Left lobe of liver (tissue), 2 donors: ENCODE data around the gene DUOXA2. TPM values are rescaled to one million over a fixed set of nuclear protein-coding genes. Genes with fewer than 3 reads are reported as not detected.

Experiments used
- ATAC-seq: fragments of 200-7000 bp; cut with Tn5 transposase; one replicate; pipeline ENCODE4 v1.9.1; 2020; ENCODE audit warnings: mild to moderate bottlenecking, moderate library complexity
- DNase-seq: peaks from one replicate; pipeline ENCODE4 v3.0.0-alpha.2; 2020; ENCODE audit warnings: low spot score
- total RNA-seq: library from RNA; stranded (reverse); gene quantifications from one replicate; pipeline ENCODE4 v1.2.1, GENCODE V29; 2021
- donor health status: DM: no; HTN: no; CAD: no; lungs with moderate emphysema.
- donor health status: DM: no; HTN: yes; CAD: no.

DUOXA2 gene
- total RNA-seq, 1 donor from 2014 or later = not detected

DNA sequence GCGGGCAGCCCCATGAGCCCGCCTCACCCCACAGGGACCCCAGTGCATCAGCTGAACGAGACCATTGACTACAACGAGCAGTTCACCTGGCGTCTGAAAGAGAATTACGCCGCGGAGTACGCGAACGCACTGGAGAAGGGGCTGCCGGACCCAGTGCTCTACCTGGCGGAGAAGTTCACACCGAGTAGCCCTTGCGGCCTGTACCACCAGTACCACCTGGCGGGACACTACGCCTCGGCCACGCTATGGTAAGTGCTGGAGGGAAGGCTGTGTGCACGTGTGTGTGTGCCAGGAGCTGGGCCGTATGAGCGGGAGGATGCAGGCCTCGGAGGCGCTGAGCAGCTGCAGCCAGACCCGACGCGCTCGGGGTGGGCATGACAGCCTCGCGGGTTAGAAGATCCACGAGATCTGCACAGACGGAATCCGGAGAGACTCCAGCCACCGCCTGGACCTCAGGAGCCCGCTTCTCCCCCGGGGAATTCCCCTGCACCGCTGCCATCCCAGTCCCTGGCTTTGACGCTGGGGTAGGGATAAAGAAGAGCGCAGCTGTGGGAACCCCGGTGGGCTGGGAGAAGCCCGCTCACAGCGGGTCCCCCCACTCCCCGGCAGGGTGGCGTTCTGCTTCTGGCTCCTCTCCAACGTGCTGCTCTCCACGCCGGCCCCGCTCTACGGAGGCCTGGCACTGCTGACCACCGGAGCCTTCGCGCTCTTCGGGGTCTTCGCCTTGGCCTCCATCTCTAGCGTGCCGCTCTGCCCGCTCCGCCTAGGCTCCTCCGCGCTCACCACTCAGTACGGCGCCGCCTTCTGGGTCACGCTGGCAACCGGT, 2.6 kb downstream of the DUOXA2 start:
- no peak for ATAC-seq
- no peak for DNase-seq

DNA sequence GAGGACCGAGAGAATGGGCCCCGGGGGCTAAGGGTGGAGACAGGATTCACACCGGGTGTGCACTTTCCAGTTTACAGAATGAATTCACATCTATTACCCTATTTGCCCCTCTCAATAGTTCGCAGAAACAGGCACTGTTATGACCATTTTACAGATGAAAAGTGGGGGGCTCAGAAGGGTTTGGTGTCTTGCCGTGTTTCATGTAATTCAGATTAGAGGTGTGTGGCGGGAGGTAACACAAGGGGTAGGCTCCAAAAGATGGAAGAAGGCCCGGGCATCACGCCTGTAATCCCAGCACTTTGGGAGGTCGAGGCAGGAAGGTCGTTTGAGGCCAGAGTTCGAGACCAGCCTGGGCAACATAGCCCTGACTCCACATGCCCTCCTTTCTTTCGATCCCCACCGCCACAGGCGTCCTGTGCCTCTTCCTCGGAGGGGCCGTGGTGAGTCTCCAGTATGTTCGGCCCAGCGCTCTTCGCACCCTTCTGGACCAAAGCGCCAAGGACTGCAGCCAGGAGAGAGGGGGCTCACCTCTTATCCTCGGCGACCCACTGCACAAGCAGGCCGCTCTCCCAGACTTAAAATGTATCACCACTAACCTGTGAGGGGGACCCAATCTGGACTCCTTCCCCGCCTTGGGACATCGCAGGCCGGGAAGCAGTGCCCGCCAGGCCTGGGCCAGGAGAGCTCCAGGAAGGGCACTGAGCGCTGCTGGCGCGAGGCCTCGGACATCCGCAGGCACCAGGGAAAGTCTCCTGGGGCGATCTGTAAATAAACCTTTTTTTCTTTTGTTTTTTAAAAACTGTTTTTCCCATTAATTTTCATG, 3.4 kb downstream of the DUOXA2 start:
- no peak for DNase-seq
- peak; percentile 40 for ATAC-seq

DNA sequence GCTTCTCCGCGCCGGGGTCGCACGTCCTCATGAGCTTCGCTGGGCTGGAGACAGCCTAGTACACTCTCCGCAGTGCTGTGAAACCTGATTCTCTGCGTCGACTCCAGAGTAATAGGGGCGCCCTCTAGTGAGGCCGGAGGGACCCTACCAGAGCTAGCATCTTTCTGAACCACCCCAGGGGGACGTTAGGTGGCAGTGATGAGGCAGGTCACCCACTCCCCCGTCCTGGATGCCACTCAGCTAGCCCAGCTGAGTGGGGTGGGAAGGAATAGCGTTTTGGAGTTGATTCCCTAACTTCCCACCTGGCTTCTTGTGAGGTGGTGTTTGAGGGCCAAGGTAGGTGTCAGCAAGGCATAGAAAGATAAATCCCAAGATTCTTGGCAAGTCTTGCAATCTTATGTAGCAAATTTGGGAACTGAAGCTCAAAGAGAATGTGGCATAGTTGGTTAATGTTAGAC, 4.0 kb downstream of the DUOXA2 start:
- DNase-seq = peak; percentile 88
- ATAC-seq = peak; percentile 97

DNA sequence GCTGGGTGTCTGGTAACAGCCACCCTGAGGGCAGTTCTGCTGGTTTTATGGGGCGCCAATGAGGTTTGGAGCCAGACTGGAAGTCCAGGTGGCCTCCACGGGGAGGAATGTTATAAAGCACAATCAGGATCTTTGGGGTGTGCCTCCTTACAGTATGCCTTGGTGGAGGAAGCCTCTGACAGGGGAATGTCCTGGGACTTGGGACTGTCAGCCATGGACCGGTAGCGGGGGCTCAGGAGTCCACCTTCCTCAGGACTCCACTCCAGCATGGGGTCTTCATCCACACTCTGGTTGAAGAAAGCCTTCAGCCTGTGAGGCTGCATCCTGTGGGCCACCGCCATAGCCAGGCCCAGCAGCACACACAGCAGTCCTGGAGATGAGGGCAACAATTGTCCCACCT, 4.9 kb downstream of the DUOXA2 start:
- DNase-seq (no peak), ATAC-seq (no peak)

DNA sequence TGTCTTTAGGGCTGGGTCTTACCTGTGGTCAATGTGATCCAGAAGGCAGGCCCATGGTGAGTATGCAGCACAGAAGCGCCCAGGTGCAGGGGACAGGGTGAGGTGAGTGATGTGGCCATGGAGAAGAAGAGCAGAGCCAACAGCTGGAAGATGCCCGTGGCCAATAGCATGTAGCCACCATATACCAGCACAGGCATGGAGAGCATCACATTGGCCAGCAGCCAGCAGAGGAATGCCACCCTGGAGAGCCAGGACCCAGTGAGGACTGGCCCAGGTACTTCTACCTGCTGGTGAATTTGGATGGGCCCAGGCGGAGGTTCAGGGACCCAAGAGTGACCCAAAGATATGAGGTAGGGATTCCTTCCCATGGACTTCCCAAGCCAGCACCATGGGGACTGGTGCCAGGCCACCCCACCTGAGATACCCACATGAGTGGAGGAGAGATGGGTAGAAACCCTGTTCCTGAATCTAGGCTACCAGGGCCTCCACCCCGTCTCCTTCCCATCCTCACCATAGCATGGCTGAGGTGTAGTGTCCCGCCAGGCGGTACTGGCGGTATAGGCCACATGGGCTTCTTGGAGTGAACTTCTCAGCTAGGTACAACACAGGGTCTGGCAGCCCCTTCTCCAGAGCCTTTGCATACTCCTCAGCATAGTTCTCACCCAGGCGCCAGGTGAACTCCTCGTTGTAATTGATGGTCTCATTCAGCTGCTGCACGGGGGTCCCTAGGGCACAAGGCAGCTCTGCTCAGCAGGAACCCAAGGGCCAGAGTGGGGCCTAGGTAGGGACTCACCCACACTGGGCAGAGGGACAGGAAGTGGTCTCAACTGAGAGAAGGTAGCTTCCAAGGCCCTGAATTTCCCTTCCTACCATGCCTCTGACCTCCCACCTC, 6.2 kb downstream of the DUOXA2 start:
- DNase-seq (no peak), ATAC-seq (no peak)

DNA sequence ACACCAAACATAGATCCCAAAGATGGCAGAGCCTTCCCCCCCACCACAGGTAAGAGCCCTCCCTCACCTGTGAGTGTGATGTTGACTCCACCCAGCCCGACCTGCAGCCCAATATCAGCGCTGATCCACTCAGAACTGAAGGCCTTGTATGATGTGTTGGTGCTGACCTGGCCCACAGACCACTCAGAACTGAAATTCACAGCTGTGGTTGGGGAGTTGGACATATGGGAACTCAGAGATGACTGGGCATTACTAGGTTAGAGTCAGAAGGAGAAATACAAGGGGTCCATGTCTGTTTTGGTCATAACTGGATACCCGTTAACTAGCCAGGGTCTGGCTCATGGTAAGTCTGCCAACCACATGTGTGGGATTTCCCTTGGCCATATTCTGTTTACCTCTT, 6.9 kb downstream of the DUOXA2 start:
- DNase-seq (no peak), ATAC-seq (no peak)

DNA sequence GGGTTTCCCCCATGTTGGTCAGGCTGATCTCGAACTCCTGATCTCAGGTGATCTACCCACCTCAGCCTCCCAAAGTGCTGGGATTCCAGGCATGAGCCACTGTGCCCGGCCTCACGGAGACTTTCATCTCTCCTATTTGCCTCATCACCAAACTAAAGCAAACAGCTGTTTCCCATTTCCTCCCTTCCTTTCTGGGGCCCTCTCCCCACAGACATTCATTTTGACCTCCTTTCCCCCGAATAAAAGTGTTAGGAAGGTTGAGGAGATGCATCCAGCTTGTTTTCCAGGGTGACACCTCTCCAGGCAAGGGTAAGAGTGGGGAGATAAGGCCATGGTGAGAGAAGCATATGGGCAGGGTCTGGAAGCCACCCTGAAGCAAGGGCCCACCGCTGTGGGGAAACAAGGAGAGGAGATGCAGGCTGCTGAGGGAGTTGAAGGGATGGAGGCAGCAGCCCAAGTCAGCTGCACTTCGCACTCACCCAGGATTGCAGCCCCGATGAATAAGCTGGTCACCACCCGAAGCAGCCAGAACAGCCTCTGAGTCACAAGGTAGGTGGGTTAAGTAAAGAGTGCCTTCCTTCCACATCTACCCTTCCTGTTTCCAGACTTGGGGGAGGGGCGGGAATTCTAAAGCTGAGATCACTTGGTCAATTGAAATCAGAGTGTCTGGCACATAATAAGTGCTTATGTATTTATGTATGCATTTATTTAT, 7.7 kb downstream of the DUOXA2 start:
- ATAC-seq (no peak), DNase-seq (no peak)

DNA sequence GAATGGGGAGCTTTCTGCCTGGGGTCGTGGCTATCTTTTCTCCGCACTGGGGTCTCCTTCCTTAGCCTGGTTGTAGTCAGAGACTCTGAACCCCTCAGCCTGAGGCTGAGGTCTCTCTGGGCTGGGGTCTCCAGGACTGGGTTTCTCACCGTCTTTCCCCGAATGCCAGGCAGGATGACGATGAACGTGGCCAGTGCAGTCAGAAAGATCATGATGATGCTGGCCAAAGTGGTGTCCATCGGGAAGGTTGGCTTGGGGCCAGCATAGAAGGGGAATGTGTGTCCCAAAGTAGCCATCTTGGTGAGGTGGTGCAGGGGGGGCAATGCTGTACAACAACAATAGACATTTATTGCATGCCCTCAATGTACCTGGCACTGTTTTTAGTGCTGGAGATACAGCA, 8.6 kb downstream of the DUOXA2 start:
- ATAC-seq = no peak
- DNase-seq = no peak

DNA sequence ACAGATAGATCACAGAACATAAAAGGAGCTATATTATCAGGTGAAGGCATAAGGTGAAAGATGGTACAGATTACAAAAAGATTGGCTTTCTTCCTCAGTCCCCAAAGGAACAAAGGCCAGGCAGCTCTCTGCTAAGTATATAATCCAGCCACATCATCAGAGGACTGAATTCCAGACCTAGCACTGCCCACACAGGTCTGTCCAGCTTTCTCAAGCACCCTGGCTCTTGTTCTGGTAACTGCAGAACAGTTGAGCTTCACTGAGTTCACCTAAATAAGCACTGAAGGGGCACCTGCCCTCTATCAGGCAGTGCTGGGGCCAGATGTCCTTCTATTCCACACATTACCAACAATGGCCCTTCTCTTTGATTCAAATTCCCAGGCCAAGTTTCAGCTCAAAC, 9.3 kb downstream of the DUOXA2 start:
- no peak for DNase-seq
- no peak for ATAC-seq

DNA sequence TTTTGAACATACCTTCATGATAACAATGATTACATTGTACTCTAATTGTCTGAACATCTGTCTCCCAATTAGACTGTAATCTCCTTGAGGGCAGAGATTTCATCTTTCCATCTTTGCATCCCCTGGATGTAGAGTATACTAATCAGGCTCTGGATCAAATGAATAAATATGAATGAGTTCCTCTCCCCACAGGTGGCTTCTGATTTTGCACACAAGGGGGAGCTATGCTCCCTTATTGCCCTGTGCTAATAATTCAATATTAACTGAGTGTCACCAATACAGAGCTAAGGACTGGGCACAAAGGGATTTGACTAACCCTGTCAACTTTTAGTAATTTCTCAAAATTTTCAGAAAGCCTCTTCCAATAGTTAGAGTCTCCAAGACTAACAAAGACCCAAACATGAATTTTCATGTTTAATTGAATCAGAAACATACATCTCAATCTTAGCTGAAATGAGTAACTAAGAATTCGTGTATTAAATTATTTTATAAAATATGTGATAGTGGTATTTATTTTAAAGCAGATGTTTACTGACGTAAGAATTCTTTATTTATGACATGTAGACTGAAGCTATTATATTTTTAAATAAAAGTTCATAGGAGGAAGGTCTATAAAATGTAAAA, 12.5 kb downstream of the DUOXA2 start:
- peak; percentile 89 for ATAC-seq
- DNase-seq = no peak

DNA sequence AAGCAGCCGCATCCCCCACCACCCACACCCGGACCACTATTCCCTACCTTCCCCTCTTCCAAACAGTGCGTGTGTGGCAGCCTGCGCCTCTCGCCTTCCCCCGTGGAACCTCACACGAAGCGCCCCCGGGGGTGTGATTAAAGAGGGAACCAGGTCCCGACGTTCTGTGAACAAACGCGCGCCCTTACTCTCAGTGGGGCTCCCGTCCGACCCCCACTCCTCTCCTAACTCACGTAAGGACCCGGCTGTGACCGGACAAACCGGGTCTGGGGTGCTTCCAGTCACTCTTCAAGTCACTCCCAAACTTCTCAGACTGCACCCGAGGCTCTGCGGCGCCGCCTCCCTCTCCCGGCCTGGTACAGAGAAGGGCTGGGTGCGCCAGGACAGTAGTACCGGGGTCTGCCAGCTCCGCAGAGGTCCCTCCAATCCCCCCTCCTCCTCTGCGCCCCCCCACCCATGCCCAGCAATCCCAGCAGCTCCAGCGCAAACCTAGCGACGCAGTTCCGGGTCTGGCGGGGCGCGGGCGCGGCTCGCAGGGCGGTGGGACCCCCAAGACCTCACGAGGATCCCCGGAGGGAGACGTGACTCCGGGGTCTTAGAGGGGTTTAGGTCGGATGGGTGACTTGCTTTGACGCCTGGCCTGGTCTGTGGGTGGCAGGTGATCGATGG, 15.0 kb downstream of the DUOXA2 start:
- DNase-seq = no peak
- no peak for ATAC-seq

DNA sequence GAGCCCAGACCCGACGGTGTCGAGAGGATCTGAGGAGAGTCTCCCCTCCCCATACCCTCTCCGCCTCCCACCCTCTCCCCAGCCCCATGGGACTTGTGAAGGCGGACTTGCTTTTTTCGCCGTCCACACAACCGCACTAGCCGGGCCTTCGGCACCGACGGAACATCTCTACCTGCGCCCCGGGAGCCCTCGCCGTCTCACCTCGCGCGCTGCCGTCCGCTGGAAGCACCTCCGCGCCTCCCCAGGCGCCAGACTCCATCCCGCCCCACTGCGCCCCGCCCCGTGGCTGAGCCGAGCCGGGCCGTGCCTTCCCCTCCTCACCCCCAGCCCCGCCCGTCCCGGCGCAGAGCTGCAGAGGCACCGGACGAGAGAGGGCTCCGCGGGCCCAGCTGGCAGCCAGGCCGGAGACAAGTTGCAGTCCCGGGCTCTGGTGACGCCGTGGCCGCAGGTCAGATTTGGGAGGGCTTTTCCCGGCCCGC, 15.6 kb downstream of the DUOXA2 start, which contains the start of the genes DUOX1 and DUOXA1:
TSS of gene DUOX1 (plus strand) at position 344 of the 479 bp plus-strand sequence. CDS start 1,973 bp downstream, outside the sequence.
TSS of gene DUOXA1 (minus strand) at position 229 of the 479 bp plus-strand sequence. CDS start 6,865 bp downstream, outside the sequence.
- DNase-seq (no peak), ATAC-seq (peak; percentile 22)

DNA sequence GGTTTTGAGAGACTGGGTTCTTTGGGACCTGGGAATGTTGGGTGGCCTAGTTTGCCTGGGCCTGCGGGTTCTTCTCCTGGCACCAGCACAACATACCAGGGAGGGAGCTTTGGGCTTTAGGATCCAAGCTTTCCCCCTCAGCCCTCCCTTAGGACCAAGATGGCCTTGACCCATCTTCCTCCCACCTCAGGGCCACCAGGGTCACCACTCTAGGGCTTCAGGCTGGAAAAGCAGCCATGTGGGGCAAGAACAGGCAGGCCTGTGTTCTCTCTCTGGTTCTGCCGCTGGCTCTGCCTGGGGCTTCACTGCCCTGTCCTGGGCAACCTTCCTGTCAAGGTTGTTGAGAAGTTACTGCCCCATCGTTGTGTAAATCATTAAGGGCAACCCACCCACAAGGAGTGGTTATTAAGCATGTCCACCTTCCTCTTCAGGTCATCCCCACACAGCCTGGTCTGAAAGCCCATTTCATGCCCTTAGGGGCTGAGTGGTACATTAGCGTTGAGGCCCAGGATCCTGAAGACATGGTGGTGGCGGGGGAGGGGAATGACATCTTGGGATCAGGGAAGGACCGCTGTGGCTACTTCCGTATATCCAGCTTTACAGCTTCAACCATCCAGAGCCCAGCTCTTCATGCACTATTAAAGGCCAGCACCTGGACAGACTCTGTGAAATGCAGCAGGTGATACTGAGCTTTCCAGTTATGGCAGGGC, 16.3 kb downstream of the DUOXA2 start:
- DNase-seq = no peak
- no peak for ATAC-seq

DNA sequence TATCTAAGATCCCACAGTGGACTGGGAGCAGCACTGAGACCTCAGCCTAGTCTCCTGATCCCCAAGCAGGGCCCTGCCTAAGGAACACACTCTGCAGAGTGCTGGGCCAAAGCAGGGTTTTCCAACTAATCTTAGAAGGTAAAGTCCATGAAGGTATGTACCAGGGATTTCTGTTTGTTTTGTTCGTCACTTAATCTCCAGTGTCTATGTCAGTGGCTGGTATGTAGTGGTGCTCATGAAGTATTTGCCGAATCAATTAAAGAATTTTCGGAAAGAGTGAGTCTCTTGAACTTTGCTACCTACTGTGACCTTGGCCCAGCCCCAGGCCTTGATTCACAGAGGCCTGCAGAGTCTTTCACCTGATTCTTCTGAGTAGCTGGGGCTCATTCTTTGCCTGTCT, 17.4 kb downstream of the DUOXA2 start:
- DNase-seq (no peak), ATAC-seq (no peak)

DNA sequence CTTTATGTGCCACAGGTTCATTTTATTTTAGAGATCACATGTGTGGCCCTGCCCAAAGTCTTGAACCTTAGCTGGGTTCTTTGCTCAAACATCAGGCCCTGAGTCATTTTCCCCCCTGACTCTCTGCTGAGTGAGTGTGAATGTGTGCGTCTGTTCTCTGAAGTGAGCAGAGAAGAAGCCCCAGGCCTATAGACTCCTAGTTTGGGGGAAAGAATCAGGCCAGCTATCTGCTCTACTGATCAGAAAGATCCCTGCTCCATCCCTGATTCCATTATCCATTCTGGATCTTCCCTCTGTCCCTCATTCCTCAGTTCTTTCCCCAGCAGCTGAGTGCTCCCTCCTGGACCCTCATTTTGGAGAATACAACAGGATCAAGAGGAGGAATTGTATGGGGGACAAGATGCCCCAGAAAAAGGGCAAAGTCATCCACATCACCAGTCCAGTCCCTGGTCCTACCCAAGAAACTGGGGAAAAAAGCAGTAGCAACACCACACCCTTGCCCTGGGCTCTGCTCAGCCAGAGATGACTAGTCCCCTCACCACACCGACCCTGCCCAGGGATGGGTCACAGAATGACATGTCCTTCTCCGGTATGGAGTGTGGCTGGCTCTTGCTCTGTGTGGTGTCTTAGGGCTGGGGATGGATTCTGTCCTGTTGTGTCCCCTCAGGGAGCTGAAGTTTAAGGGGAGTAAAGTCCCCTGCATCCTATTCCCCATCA, 18.9 kb downstream of the DUOXA2 start:
- no peak for ATAC-seq
- DNase-seq = no peak

DNA sequence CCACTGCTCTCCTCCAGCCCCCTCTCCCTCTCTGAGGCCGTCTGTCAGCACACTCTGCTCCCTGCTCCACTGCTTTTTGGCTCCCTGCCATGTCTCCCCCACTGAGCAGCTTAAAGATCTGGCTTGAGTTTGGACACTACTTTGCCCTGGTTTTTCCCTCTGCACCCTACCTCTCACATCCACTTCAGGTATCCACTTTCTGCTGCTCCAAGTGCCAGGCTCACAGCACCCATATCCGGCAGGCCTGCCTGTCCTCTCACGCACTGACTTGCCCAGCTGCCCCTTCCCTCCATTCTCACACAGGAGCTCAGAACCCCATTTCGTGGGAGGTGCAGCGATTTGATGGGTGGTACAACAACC, 19.4 kb downstream of the DUOXA2 start:
- no peak for ATAC-seq

DNA sequence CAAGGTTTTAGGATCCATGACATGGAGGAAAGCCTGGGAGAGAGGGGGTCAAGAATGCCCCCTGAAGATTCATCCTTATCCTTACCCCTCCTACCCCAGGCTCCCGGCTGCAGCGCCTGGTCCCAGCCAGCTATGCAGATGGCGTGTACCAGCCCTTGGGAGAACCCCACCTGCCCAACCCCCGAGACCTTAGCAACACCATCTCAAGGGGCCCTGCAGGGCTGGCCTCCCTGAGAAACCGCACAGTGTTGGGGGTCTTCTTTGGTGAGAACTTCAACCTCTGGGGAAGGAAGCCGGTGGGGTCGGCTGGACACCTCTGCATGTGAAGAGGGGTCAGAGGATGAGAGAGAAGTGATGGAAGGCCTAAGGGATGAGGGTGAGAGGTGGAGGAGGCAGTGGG, 19.9 kb downstream of the DUOXA2 start:
- no peak for ATAC-seq
- DNase-seq = no peak

More for the DNA sequence above, 19.4 kb downstream of the DUOXA2 start:
- no peak for DNase-seq
